B cell (primary cell): ENCODE data around the gene GAST. TPM values are rescaled to one million over a fixed set of nuclear protein-coding genes. Genes with fewer than 3 reads are reported as not detected.

Experiments used
- ATAC-seq: fragments of 200-7000 bp; cut with Tn5 transposase; one replicate; pipeline ENCODE4 v1.10.0; 2021; ENCODE audit warnings: low read depth, mild to moderate bottlenecking, moderate number of reproducible peaks, moderate library complexity
- CTCF ChIA-PET: fragments of 350-600 bp; sonication (Branson Sonifier 250); formaldehyde crosslinking; loops from one replicate; lab custom pipeline; 2021; ENCODE audit warnings: antibody characterized with exemption, inconsistent platforms; lab: Charles Lee
- POLR2A ChIA-PET: fragments of 350-600 bp; sonication (Branson Sonifier 250); formaldehyde crosslinking; loops from one replicate; lab custom pipeline; 2021; ENCODE audit warnings: antibody characterized with exemption; lab: Charles Lee
- DNase-seq: peaks from one replicate; pipeline ENCODE4 v3.0.0; 2013
- H2AFZ ChIP-seq: 2 replicates; pipeline ENCODE4 v1.6.1; 2012; ENCODE audit warnings: mild to moderate bottlenecking, low read depth, low read length; ENCODE audit not compliant: insufficient read depth, poor library complexity, severe bottlenecking
- H3K27ac ChIP-seq, 2 donors: 1 replicate in 1 of 2; 2 replicates in 1 of 2; pipeline ENCODE4 v1.5.1; 2012 to 2013; ENCODE audit warnings: low read length in 2 of 2, mild to moderate bottlenecking in 2 of 2, moderate library complexity in 1 of 2
- H3K27me3 ChIP-seq, 4 experiments: fragments of 200-600 bp in 1 of 4; sonication (generic) in 1 of 4; replicated peaks in 1 of 4; 1 replicate in 2 of 4; 2 replicates in 2 of 4; pipeline versions ENCODE4 v1.6.1 to v1.7.0; 2013 to 2016; ENCODE audit warnings: low read length in 3 of 4, mild to moderate bottlenecking in 2 of 4, mixed read lengths in 1 of 4, moderate library complexity in 1 of 4; ENCODE audit not compliant: insufficient read depth in 4 of 4, control insufficient read depth in 3 of 4; ENCODE audit errors: control extremely low read depth in 1 of 4
- H3K36me3 ChIP-seq, 2 experiments: replicated peaks in 1 of 2; 1 replicate in 1 of 2; 2 replicates in 1 of 2; pipeline versions ENCODE4 v1.6.1 to v1.7.1; 2013; ENCODE audit warnings: low read length in 1 of 2; ENCODE audit not compliant: insufficient read depth in 2 of 2, control insufficient read depth in 1 of 2; ENCODE audit errors: control extremely low read depth in 1 of 2, extremely low read depth in 1 of 2
- H3K4me1 ChIP-seq, 2 donors: fragments of 200-600 bp in 1 of 2; sonication (generic) in 1 of 2; 1 replicate in 1 of 2; 2 replicates in 1 of 2; pipeline versions ENCODE4 v1.5.1 to v1.6.1; 2013 to 2017; ENCODE audit warnings: low read length in 2 of 2; ENCODE audit not compliant: control insufficient read depth in 2 of 2, insufficient read depth in 2 of 2
- H3K4me2 ChIP-seq: replicated peaks from 2 replicates; pipeline ENCODE3; 2012; ENCODE audit warnings: mild to moderate bottlenecking, low read depth, low read length; ENCODE audit not compliant: poor library complexity, severe bottlenecking
- H3K4me3 ChIP-seq, 5 experiments: fragments of 200-600 bp in 1 of 5; sonication (generic) in 1 of 5; 1 replicate in 3 of 5; 2 replicates in 2 of 5; pipeline versions ENCODE4 v1.5.1 to v1.7.0; 2011 to 2016; ENCODE audit warnings: low read length in 4 of 5, mild to moderate bottlenecking in 4 of 5, low read depth in 2 of 5, control low read depth in 1 of 5, moderate library complexity in 1 of 5; ENCODE audit not compliant: insufficient read depth in 1 of 5; ENCODE audit errors: control extremely low read depth in 1 of 5, extremely low read depth in 1 of 5
- H3K79me2 ChIP-seq: fragments of 200-600 bp; sonication (generic); one replicate; pipeline ENCODE4 v1.6.0; 2016; ENCODE audit warnings: low read length; ENCODE audit not compliant: control insufficient read depth, insufficient read depth
- H3K9ac ChIP-seq: fragments of 200-600 bp; sonication (generic); 2 replicates; pipeline ENCODE4 v1.6.1; 2017; ENCODE audit warnings: mild to moderate bottlenecking, low read length, moderate library complexity
- H3K9me3 ChIP-seq, 3 donors: one replicate each; pipeline versions ENCODE4 v1.6.1 to v1.7.1; 2013; ENCODE audit warnings: low read length in 2 of 3; ENCODE audit not compliant: control insufficient read depth in 2 of 3, insufficient read depth in 1 of 3; ENCODE audit errors: control extremely low read depth in 1 of 3
- H4K20me1 ChIP-seq: 2 replicates; pipeline ENCODE4 v1.6.0; 2012; ENCODE audit warnings: mild to moderate bottlenecking, low read length; ENCODE audit not compliant: insufficient read depth, control insufficient read depth, poor library complexity, severe bottlenecking
- H3K27ac Mint-ChIP-seq: one replicate; pipeline ENCODE4 v1.8.0; 2021; ENCODE audit warnings: mixed read lengths
- H3K27me3 Mint-ChIP-seq: one replicate; pipeline ENCODE4 v1.8.0; 2021; ENCODE audit warnings: mixed read lengths
- H3K4me1 Mint-ChIP-seq: one replicate; pipeline ENCODE4 v1.8.0; 2021; ENCODE audit warnings: mixed read lengths
- H3K4me3 Mint-ChIP-seq: one replicate; pipeline ENCODE4 v1.8.0; 2021; ENCODE audit warnings: mixed read lengths
- H3K9me3 Mint-ChIP-seq: one replicate; pipeline ENCODE4 v1.8.0; 2022; ENCODE audit warnings: mixed read lengths; ENCODE audit not compliant: insufficient read depth
- CTCF ChIP-seq: fragments of 200-600 bp; IDR thresholded peaks from one replicate; pipeline ENCODE4 v1.8.0; 2022; ENCODE audit warnings: antibody characterized with exemption, mild to moderate bottlenecking
- EZH2 ChIP-seq: IDR thresholded peaks from 2 replicates; pipeline ENCODE4 v1.6.1; 2012; ENCODE audit warnings: borderline replicate concordance, low read depth, mild to moderate bottlenecking, moderate library complexity, low read length; ENCODE audit not compliant: insufficient read depth, poor library complexity, severe bottlenecking
- WGBS: methylation state at CpG from one replicate; pipeline ENCODE4 v1.1.5; 2013; ENCODE audit warnings: missing lambda C conversion rate; ENCODE audit not compliant: insufficient coverage; 5-methylcytosine and 5-hydroxymethylcytosine counted together
- intact Hi-C: fragments of 100-400 bp; cut with micrococcal nuclease; formaldehyde crosslinking; loops from one replicate; pipeline ENCODE4 v1.10.0; 2022
- polyA plus RNA-seq: library from polyadenylated mRNA; depleted of rRNA; stranded (reverse); fragments of >200 nt; gene quantifications from 2 replicates; pipeline ENCODE4 v1.2.3, GENCODE V29; 2012
- total RNA-seq, 2 donors: library from RNA; stranded (reverse); fragments of 120-200 nt in 1 of 2; gene quantifications; 1 replicate in 1 of 2; 2 replicates in 1 of 2; pipeline versions ENCODE4 v1.2.3 to v1.2.4, GENCODE V29; 2013 to 2022

The GAST gene
- total and polyA plus RNA-seq, 2 donors (not counting 1 experiment from before 2014, with no cell fraction given): not detected

GRCh38 chr17:41734949-41735313, 22.8 kb downstream of the GAST start:
- H3K4me1 ChIP-seq: peaks cover 23 to 25% of the 10 kb centered on the region in 2 donors
- Mint-ChIP-seq H3K4me1 (peaks cover 11% of the 10 kb centered on the region), H3K27me3 (peaks cover 47% of the 10 kb centered on the region), H3K4me3 (peak overlapping the region; percentile 78), H3K9me3 (no peaks in the 10 kb centered on the region), H3K27ac (no peak overlapping the region)
- H3K4me2 ChIP-seq: peak overlapping the region; percentile 87
- POLR2A ChIA-PET: interaction anchor here (1.5 kb wide), 1 partner anchor 46 kb away, joined by 4 read pairs; the partner anchor contains the start of gene EIF1
- 6% methylated on average over 23 of the region's 23 CpGs for WGBS
- peaks cover 0 to 56% (median 28%) of the 10 kb centered on the region in 4 experiments for H3K27me3 ChIP-seq
- H3K9ac ChIP-seq: peak overlapping the region; percentile 60
- H2AFZ ChIP-seq: peak overlapping the region; percentile 73
- no peak for DNase-seq
- H3K79me2 ChIP-seq: no peaks in the 10 kb centered on the region
- peaks cover 0 to 6% (median 0%) of the 10 kb centered on the region in 3 donors for H3K9me3 ChIP-seq
- H3K27ac ChIP-seq: no peak overlapping the region
- no peaks in the 10 kb centered on the region for H4K20me1 ChIP-seq
- no peaks in the 10 kb centered on the region for H3K36me3 ChIP-seq
- H3K4me3 ChIP-seq: peak overlapping the region in 4 of 5 experiments; percentile 12 to 57 (median 28)
- TF ChIP-seq EZH2: no peak
- no peak for TF ChIP-seq CTCF
- ATAC-seq: no peak
- CTCF ChIA-PET: interaction anchor here (4.7 kb wide), 1 partner anchor 67 kb away, joined by 100 read pairs; no protein-coding TSS in a partner anchor
- intact Hi-C loops: loop anchor here (5.0 to 10.0 kb wide), 2 partner anchors 52 to 230 kb away; partner anchors contain the start of genes CNP and JUP

- 95% methylated on average over 4 of the region's 4 CpGs for WGBS
- H3K4me2 ChIP-seq: no peak overlapping the region
- no peak for DNase-seq
- TF ChIP-seq EZH2 (no peak), CTCF (no peak)
- peaks cover 0 to 52% (median 28%) of the 10 kb centered on the region in 4 experiments for H3K27me3 ChIP-seq
- peaks cover 0 to 3% (median 0%) of the 10 kb centered on the region in 3 donors for H3K9me3 ChIP-seq
- H3K9ac ChIP-seq: no peak overlapping the region
- H3K27me3 Mint-ChIP-seq: peaks cover 47% of the 10 kb centered on the region
- peaks cover 23 to 25% of the 10 kb centered on the region in 2 donors for H3K4me1 ChIP-seq
- ATAC-seq: no peak
- no peaks in the 10 kb centered on the region for H3K79me2 ChIP-seq
- H3K27ac ChIP-seq: no peak overlapping the region
- intact Hi-C loops: loop anchor here (5.0 to 10.0 kb wide), 2 partner anchors 52 to 229 kb away; partner anchors contain the start of genes CNP and JUP
- no peaks in the 10 kb centered on the region for H4K20me1 ChIP-seq
- H3K9me3 Mint-ChIP-seq: no peaks in the 10 kb centered on the region
- no peak overlapping the region for H3K27ac Mint-ChIP-seq
- no peak overlapping the region for H2AFZ ChIP-seq
- peaks cover 11% of the 10 kb centered on the region for H3K4me1 Mint-ChIP-seq
- H3K4me3 ChIP-seq: no peak overlapping the region
- CTCF ChIA-PET: interaction anchor here (1.0 to 4.7 kb wide), 2 partner anchors 66 to 76 kb away, joined by 3 to 100 read pairs; partner anchors contain the start of gene P3H4
- no peaks in the 10 kb centered on the region for H3K36me3 ChIP-seq
- POLR2A ChIA-PET: interaction anchor here (0.7 kb wide), 1 partner anchor 198 kb away, joined by 10 read pairs; no protein-coding TSS in a partner anchor
- no peak overlapping the region for H3K4me3 Mint-ChIP-seq
Observed at GRCh38 chr17:41735744-41736143, 23.6 kb downstream of the GAST start.
